NT2/D1 (cell line): Measurements from ENCODE around the gene SRGN.

Source experiments
- SUZ12 ChIP-seq: IDR thresholded peaks from 2 replicates; pipeline ENCODE4 v1.6.1; 2011; ENCODE audit not compliant: insufficient read length, insufficient read depth; ENCODE audit errors: extremely low read depth
- YY1 ChIP-seq: IDR thresholded peaks from 2 replicates; pipeline ENCODE4 v1.6.1; 2011; ENCODE audit not compliant: insufficient read length, insufficient read depth
- ZNF274 ChIP-seq: IDR thresholded peaks from 2 replicates; pipeline ENCODE4 v1.6.1; 2011; ENCODE audit warnings: mild to moderate bottlenecking, low read depth, low read length

DNA sequence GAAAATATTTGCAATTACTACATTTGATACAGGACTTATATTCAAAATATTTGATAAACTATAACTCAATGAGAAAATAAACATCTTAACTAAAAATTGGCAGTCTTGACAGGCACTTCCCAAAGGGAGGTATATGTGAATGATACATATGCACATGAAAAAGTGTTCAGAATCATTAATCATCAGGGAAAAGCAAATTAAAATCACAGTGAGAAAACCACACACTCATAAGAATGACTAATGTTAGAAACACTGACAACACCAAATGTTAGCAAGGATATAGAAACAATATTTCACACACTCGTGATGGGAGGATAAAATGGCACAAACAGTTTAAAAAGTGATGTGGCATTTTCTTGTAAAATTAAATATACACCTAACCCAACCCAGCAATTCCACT lies 32.0 kb downstream of the SRGN start:
- TF ChIP-seq ZNF274: no peak
- TF ChIP-seq YY1: no peak
- no peak for TF ChIP-seq SUZ12
